ENCODE results near the gene GLB1L.
"Not testable (repeated sequence)": the region's sequence is repeated elsewhere in the genome, so short reads cannot be mapped to it uniquely, and the experiment has no call there.

The GLB1L gene

DNA sequence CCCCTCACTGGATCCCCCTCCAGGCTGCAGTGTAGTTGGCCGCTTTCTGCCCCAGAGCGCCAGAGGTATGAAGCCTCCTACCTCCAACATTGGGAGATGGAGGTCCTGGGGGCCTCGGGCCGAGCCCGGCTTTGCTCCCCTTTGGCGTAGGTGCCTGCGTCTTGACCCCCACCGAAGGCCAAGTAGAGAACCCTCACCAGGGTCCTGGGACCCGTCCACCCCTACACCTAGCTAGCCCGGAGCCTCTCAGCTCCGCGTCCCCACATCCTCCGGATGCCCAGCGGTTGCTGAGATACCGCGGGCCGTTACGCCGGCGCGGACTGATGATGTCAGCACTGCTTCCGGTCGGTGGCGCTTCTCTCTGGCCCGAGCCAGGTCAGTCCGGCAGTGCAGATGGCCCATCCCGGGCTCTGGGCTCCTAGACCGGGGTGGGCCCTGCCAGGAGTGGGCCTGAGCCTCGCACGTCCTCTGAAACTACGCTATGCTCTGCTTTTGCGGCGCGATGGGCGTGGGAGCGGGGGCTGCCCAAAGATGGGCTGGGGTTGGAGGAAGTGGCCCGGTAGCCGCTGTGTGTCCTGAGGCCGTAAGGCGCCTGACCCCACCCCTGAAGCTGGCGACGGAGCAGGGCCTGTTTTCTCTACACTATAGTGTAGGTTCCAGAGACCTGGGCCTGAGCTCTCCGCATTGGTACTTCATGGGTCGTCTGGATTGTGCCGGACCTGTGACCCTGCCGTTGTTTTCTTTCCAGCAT, at the start of gene GLB1L, which contains the start of gene STK16:
Gene GLB1L, minus strand, starts transcription at position 297 of the 751 bp plus-strand sequence. CDS start 1,871 bp downstream, outside the sequence.
Gene STK16, plus strand, starts transcription at position 332 of the 751 bp plus-strand sequence. CDS start 521 bp downstream, outside the sequence.
- peak; percentile 90 for DNase-seq (ENCODE audit: low read depth)

DNA sequence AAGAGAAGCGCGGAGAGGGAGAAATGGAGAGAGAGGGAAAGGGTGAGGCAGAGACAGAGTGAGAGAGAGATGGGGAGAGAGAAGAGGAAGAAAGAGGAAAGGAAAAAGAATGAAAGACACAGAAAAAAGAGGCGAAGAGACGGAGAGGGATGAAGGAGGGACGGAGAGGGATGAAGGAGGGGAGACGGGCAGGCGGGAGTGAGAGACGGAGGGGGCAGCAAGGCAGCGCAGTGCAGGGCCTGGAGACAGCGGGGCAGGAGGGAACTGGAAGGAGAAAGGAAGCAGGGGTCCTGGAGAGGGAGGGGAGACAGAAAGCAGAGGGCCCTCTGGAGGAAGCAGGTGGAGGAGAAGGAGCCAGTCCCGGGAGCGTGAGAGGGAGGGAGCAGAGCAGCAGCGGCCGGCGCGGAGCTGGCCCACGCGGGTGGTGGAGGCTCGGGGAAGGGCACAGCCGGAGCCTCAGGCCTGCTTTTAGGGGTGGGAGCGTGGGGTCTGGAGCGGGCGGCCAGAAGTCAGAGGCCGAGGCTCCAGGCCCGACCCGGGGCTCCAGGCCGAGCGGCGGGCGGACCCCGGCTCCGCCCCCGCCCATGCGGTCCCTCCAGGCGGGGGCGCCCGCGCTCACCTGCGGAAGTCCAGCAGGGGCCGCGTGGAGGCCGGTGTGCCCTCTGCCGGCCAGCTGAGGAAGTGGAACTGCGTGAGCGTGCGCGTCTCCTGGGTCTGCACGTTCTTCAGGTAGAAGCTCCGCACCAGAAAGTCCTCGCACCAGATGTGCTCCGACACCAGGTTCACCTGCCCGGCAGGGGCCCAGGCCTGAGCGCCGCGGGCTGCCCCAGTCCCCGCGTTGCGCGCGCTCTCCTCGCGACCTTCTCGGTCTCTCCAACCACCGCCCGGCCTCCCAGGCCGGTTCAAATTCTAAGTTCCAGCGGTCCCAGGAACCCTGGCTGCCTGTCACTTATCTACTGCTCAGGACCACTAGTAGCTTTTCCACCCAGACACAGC, 49.4 kb upstream of the GLB1L start:
- peak; percentile 80 for DNase-seq (ENCODE audit: low read depth)

DNA sequence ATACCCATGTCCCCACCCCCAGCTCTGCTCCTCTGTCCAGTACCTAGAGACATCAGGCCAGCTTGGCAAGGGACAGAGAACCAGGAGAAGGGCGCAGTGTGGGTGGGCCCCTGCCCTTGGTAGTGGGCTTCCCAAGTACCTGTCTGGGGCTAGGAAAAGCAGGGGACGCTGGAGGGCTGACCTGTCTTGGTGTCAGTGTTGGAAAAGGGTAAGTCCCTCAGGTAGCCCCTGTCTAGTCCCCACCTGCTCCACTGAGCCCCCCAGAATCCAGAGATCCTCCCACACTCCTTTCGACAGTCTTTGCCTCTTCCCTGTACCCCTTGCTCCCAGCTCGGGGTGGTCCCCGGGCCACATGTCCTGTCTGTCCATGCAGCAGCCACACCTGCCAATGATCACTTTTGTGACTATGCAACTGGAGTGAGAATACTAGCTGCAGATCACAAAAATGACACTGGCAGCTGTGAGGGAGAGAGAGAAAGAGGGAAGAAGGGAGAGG, 48.5 kb upstream of the GLB1L start:
- DNase-seq (ENCODE audit: low read depth), result no peak

DNA sequence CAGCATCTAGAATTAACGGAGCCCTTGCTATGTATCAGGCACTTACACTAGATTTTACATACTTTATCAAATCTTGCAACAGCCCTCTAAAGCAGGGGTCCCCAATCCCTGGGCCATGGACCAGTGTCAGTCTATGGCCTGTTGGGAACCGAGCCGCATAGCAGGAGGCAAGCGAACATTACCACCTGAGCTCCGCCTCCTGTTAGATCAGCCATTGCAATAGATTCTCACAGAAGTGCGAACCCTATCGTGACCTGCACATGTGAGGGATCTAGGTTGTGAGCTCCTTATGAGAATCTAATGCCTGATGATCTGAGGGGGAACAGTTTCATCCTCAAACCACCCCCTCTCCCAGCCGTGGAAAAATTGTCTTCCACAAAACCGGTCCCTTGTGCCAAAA, 47.4 kb upstream of the GLB1L start:
- no peak for DNase-seq (ENCODE audit: low read depth)

DNA sequence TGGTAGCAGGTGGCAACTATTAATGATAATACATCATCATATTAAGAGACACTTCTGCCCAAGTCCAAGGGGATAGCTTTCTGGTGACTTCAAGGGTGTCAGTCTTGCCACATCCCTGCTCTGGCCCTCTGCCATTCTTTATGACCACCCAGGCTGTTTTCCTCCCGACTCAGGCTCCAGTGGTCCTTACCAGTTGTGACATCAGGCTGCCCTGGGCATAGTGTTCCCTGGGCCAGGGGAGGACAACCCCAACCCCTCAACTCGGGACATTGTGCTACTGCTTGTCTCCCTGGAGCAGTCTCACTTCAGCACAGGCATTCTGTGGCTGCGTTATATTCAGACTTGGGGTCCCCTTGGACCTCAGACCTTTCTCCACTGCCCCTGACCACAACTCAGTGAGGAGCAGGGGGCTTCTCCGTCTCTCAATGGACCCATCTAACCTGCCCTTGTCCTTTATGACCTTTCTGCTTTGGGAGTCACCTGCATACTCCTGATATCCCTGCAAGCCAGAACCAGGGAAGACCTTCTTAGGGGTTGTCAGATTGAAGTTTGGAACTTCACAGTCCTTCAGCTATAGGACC, 46.8 kb upstream of the GLB1L start:
- DNase-seq (ENCODE audit: low read depth), result no peak

DNA sequence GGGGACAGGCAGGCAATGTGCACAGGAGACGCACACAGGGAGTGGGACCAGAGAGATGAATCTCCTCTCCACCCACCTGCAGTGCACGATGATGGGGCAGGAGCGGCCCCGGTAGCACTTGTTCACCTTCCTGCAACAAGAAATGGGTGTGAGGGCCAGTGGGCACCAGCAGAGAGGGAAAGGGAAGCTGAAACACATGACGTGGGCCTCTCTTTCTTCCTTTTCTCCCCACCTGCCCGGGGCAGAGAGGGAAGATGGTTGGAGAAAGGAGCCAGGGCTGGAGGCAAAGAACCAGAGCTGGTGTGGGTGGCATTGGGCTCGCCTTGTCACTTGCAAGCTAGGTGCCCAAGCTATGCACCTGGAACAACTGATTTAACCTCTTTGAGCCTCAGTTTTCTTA, 46.1 kb upstream of the GLB1L start:
- DNase-seq (ENCODE audit: low read depth), result no peak

DNA sequence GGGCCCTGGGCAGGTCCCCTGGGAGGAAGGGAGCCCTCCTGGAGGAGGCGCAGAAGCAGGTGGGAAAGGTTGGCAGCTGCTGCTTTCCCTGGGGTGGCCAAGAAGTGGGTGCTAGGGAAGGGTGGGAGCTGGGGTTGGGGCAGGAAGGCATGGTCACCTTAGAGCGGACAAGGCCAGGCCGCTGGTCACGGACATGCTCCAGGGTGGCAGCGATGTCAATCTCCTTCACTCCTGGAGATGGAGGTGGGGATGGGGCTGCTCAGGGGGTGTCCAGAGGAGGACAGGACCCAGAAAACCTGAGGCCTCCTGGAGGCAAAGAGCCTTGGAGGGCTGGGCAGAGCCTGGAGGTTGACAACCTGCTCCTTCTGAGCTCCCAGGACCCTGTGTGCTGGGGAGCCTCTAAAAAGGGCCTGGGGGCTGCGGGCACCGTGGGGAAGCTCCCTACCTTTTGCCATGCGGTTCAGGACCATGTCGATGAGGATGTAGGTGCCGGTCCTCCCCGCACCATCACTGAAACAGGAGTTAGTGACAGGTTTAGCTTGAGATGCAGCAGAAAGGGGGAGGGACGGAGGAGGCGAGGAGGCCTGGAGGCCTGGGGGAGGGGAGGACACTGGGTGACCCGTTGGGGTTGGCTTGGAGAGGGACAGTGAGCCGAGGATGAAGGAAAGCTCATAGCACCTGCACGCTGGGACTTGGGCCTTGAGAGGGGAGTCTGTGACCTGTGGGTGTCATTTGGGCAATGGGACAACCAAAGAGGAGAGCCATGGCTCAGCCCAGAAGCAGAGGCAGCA, 45.3 kb upstream of the GLB1L start:
- DNase-seq (ENCODE audit: low read depth), result no peak

DNA sequence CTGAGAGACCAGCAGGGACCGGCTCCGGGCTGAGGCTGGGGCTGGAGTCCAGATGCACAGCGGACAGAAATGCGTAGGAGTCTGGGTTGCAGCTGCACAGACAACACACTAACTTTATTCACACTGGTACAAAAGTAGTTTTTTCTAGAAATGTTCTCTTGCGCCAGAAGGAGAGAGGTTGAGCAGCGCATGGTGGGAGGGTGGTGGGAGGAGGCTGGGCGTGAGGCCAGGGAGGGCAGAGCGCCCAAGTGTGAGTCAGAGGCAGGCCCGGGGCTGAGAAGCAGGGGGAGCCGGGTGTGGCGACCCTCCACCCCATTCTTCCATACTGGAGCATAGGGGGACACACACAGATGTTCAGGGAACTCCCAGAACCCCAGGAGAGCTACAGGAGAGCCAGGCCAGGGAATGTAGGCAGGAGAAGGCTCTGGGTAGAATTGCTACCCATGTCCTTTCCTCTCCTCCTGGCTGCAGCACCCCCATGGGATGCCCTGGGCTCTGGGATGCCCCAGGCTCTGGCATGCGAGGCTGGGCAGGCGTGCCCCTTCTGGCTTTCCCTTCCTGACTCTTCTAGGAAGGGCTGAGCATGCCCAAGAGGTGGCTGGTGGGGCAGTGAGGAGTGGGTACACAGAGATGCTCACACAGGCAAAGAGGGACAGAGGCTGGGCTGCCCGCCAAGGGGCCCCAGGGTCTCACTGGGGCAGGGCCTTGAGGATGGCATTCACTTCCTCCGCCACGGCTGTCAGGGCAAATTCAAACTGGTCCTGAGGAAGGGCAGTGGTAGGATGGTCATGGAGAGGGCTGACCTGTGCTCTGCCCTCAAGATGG, 44.5 kb upstream of the GLB1L start:
- DNase-seq (ENCODE audit: low read depth), result no peak

DNA sequence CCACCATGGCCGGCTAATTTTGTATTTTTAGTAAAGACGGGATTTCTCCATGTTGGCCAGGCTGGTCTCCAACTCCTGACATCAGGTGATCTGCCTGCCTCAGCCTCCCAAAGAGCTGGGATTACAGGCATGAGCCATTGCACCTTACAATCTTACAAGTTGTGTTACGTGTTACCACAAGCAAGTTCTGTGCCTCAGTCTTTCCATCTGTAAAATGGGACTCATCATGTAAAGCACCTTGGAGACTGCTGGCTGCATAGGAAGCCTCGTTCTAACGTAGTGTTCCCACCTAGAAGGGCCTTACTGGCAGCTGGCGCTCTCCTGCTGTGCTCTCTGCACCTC, 43.9 kb upstream of the GLB1L start:
- DNase-seq (ENCODE audit: low read depth), result no peak

DNA sequence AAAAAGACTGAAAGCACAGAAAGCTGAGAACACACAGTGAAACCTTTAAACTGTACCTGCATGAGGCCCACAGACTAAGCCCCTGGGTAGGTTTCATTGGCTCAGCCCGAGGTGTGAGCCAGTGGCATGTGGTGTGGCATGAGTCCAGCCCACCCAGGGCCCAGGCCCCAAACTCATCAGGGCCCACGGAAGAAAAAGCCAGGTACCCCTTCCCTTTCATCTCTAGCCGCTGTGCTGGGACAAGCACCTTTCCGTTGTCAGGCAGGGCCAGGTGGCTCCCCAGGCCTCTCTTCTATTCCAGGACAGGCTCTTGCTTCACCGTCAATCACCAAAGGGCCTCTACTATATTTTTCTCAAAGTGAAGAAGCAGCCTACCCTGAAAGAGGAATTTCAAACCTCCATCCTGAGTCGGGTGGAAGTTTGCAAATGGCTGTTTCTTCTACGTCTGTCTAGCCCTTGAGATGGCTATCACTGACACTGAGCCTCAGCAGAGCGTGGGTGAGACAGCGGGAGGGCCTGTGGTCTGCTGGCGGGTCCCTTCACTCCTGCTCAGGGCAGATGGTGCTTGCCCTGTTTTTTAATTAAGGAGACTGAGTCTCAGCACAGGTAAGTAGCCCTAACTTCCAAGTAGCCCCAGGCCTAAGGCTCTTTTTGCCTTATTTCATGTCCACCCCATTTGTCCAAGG, 42.5 kb upstream of the GLB1L start:
- no peak for DNase-seq (ENCODE audit: low read depth)

DNA sequence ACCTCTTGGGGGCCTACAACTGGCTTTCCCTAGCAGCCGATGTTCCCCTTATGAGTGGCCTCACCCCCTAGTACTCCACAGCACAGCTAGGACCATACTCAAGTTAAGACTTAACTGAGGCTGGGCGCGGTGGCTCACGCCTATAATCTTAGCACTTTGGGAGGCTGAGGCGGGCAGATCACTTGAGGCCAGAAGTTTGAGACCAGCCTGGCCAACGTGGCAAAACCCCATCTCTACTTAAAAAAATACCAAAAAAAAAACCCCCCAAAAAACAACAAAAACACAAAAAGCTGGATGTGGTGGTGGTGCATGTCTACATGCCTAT, 41.8 kb upstream of the GLB1L start:
- DNase-seq (ENCODE audit: low read depth), result not testable (repeated sequence)

DNA sequence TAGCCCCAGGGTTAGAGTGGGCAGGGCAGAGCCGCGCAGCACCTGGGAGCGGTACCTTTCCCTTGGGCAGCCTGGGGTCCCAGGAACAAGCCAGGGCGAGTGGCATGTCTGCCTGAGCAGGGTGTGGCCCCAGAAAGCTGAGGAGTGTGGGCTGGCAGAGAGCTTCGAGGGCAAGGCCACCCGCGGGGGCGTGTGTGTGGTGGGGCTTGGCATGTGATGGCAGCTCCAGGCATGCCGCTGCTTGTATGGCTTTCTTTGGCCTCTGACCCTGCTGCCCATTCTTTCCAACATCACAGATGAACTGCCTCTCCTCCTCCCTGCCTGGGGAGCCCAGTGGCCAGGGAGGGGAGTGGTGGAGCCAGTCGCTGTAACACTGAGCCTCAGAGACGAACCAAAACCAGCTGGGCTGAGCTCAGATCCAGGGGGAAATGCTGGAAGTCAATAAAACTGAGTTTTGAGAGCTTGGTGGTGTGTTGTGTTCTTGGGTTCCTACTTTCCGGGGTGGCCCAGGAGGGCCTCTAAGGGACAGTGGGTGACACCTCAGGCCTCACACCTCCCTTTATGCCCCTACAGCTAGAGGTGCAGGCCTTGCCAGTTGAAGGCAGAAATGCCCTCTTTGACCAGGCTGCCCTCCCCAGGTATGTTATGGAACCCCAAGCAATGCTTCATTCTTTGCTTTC, 41.3 kb upstream of the GLB1L start:
- DNase-seq (ENCODE audit: low read depth), result no peak

DNA sequence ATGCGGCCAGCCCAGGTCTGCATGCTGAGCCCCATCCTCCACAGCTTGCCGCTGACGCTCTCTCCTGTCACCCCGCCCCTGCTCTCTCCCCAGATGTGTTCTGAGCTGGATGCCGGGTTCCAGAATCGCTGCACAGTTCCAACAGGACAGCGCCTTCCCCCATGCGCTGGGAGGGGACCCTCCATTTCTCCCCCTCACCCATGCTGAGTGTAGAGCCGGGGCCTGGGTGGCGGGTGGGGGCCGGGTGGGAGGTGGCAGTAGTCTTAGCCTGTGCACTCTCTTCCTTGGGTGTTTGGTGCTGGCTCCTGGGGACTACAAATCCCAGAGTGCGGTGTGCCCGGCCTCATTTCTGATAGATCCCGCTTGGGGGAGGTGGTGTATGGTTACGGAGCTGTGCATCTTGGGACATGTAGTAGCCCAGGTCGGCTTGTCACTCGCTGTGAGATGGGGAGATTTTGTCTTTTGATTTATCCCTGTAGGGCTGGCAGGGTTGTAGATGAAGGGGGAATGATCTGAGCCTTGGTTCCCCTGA, 40.7 kb upstream of the GLB1L start:
- DNase-seq (ENCODE audit: low read depth), result no peak

DNA sequence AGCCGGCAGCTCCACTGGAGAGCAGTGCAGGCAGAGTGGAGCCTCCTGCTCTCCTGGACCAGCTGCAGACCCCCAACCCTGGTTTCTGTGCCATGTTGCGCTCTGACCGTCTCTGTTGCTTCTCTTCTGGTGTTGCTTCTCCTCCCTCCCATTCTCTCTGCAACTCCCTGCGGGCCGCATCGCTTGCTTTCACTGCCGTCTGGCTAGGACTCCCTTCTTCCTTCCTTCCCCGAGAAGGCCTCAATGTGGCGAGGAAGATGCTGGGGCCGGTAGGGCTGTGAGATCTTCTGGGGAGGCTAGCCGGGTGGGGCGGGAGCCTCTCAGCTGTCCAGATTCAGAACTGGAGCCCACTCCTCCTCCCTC, 40.1 kb upstream of the GLB1L start:
- DNase-seq (ENCODE audit: low read depth), result no peak

DNA sequence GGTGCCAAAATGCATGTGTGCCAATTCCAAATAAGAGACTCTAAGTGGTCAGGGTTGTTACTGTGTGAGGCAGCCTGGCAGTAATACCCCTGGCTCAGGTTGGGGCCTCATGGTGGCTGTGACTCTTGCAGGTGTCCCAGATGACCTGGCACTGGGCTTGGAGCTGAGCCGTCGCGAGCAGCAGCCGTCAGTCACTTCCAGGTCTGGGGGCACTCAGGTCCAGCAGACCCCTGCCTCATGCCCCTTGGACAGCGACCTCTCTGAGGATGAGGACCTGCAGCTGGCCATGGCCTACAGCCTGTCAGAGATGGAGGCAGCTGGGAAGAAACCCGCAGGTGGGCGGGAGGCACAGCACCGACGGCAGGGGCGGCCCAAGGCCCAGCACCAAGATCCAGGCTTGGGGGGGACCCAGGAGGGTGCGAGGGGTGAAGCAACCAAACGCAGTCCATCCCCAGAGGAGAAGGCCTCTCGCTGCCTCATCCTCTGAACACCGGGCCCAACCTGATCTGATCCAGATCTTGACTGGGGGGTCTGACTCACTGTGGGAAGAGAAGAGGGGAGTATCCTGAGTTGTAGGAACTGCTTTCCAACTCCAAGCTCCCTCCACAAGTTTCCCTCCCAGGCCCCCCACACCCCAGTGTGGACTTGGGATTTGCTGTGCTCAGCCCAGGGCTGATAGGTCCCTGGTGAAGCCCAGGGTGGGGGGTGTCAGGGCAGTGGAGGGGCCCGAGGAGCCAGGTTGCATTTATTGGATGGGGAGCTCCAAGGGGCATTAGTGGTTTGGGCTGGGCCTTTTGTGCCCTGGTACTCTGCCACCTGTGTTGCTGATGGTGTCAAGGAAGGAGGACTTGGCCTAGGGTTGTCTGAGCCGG, 39.5 kb upstream of the GLB1L start:
- DNase-seq (ENCODE audit: low read depth), result no peak

DNA sequence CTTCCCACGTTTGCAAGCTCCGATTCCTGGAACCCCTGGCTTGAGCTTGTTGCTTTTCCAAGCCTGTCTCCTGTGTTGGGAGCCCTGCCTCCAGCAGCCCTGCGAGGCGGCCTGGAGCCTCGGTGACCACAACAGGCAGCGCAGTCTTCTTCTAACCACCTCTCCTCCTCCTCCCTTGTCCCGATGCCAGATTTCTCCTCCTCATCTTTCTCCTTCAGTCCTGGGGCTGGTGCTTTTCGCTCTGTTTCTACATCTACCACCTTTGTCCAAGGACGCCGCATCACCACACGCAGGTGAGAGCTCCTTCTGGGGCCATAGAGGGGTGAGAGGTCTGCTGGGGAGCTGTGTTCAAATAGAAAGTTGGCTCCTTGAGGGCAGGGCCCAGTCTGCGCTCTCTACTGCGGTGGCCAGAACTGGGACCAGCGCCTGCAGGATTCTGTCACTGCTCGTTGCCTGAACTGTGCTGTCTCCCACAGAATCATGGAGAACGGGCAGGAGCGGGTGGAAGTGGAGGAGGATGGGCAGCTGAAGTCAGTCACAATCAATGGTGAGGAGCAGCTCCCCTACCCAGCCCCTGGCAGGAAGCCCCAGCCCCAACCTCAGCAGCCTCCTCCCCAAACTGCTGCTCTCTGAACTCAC, 37.8 kb upstream of the GLB1L start:
- DNase-seq (ENCODE audit: low read depth), result no peak

DNA sequence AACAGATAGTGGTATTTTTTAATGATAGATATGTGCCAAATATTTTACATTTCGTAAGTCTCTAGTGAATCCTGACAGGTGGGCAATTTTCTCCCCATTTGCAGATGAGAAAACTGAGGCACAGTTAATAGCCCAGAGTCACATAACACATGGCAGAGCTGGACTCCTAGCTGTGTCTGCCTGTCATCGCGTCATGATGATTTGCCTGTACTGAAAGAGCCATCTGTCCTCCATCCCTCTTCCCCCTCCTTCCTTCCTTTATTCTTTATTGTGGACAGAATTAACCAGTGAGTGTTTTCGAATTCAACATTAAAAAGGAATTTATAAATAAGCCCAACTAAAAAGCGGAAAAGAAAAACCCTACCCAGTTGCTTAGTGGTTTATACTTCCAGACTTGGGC, 37.1 kb upstream of the GLB1L start:
- DNase-seq (ENCODE audit: low read depth), result no peak

DNA sequence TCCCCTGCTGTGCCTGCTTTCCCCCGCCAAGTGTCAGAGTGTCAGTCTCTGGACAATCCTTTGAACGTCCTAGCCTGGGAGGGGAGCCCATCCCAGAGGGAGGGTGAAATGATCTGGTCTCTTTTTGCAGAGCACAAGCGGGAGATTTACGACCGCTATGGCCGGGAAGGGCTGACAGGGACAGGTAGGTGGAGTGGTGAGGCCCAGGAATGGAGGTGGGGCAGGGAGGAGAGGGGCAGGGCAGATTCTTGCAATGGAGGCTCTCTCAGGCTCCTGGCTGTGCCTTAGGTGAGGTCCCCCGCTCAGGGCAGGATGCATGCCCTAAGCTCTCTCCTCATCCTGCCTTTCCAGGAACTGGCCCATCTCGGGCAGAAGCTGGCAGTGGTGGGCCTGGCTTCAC, 36.3 kb upstream of the GLB1L start:
- no peak for DNase-seq (ENCODE audit: low read depth)

Measured in stimulated activated CD8-positive, alpha-beta memory T cell treated with anti-CD3 and anti-CD28 coated beads, Interleukin-4, amount 100 ng/mL, for 24 hours (primary cell).